Stimulated activated CD8-positive, alpha-beta memory T cell treated with anti-CD3 and anti-CD28 coated beads, Interleukin-4, amount 100 ng/mL, for 24 hours (primary cell): ENCODE results near the gene DIPK1A.

Experiments
- DNase-seq: peaks from one replicate; pipeline ENCODE4 v3.0.0-alpha.2; 2020; ENCODE audit warnings: low read depth

The DIPK1A gene

DNA sequence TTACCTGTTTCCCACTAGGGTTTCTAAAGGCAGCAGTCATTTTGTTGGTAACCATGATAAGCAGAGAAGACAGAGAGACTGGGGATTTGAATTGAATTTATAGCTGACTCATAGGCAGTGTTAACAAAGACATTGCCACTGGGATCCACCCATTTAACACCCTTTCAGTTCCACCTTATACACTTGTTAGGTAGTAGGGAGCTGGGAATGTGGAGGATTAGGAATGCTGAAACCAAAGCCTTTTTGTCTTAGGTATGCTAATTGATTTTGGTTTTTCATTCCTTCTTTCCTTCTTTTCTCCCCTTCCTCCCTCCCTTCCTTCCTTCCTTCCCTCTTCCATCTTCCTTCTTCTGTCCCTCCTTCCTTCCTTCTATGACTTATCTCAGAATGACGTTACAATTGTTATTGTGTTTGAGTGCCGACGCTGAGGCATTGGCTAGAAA, 168.9 kb downstream of the DIPK1A start:
- no peak for DNase-seq
